SU-DHL-6 (cell line): ENCODE measurements around the gene ARHGEF37.

Source experiments
- CTCF ChIP-seq: fragments of 200-600 bp; sonication (generic); IDR thresholded peaks from one replicate; pipeline ENCODE4 v1.5.1; 2017; ENCODE audit warnings: antibody characterized with exemption, mild to moderate bottlenecking, low read length, moderate library complexity; ENCODE audit not compliant: insufficient read depth, poor library complexity, severe bottlenecking
- EZH2phosphoT487 ChIP-seq: fragments of 200-600 bp; sonication (generic), shearing (Covaris generic); conservative IDR thresholded peaks from 2 replicates; pipeline ENCODE4 v1.6.1; 2018; ENCODE audit warnings: mild to moderate bottlenecking, antibody characterized with exemption, low read length, moderate library complexity, mixed read lengths

- no peak for TF ChIP-seq CTCF
- no peak for TF ChIP-seq EZH2phosphoT487
Observed at GRCh38 chr5:149611326-149611725, 30.0 kb downstream of the ARHGEF37 start.
